Breast epithelium (tissue), 4 donors: Measurements from ENCODE around the gene TP53I11. TPM values are rescaled to one million over a fixed set of nuclear protein-coding genes. Genes with fewer than 3 reads are reported as not detected.

ENCODE experiments used
- DNase-seq, 2 donors: peaks; one replicate each; pipeline ENCODE4 v3.0.0-alpha.2; 2019; ENCODE audit warnings: low spot score in 2 of 2
- H3K27ac ChIP-seq, 2 donors: fragments of 200-600 bp; sonication (generic) in 1 of 2; one replicate each; pipeline ENCODE4 v1.5.1; 2016 to 2019; ENCODE audit warnings: mild to moderate bottlenecking in 1 of 2
- H3K27me3 ChIP-seq, 2 donors: fragments of 200-600 bp; sonication (generic) in 1 of 2; one replicate each; pipeline versions ENCODE4 v1.5.1 to v1.6.0; 2017 to 2019; ENCODE audit warnings: control low read depth in 1 of 2, mild to moderate bottlenecking in 1 of 2
- H3K36me3 ChIP-seq: fragments of 200-600 bp; one replicate; pipeline ENCODE4 v1.5.1; 2019
- H3K4me1 ChIP-seq, 2 donors: fragments of 200-600 bp; sonication (generic); one replicate each; pipeline ENCODE4 v1.5.1; 2016 to 2019; ENCODE audit warnings: control low read depth in 1 of 2
- H3K4me3 ChIP-seq, 3 donors: fragments of 200-600 bp; sonication (generic); 1 replicate in 2 of 3; 2 replicates in 1 of 3; pipeline ENCODE4 v1.5.1; 2016 to 2019; ENCODE audit warnings: mild to moderate bottlenecking in 3 of 3, moderate library complexity in 2 of 3
- H3K9me3 ChIP-seq, 2 donors: fragments of 200-600 bp; sonication (generic) in 1 of 2; one replicate each; pipeline ENCODE4 v1.5.1; 2016 to 2019; ENCODE audit warnings: control low read depth in 1 of 2
- CTCF ChIP-seq, 3 donors: fragments of 450-650 bp; IDR thresholded peaks; one replicate each; pipeline ENCODE4 v1.5.1; 2016 to 2017; ENCODE audit warnings: antibody characterized with exemption in 3 of 3, mild to moderate bottlenecking in 3 of 3, moderate library complexity in 3 of 3
- POLR2A ChIP-seq: fragments of 450-650 bp; IDR thresholded peaks from one replicate; pipeline ENCODE4 v1.6.1; 2016; ENCODE audit warnings: antibody characterized with exemption, mild to moderate bottlenecking, moderate library complexity
- POLR2AphosphoS5 ChIP-seq, 3 donors: sonication (generic); formaldehyde crosslinking; IDR thresholded peaks; one replicate each; pipeline ENCODE4 v1.6.1; 2017; ENCODE audit warnings: antibody characterized with exemption in 3 of 3
- intact Hi-C: fragments of 100-400 bp; cut with DNase I; formaldehyde crosslinking; loops from one replicate; pipeline ENCODE4 v1.15.1; 2023; ENCODE audit warnings: low total_unique reads
- total RNA-seq, 3 donors: library from RNA; depleted of rRNA; stranded (reverse); fragments of >200 nt; gene quantifications; one replicate each; pipeline ENCODE4 v1.1.0, GENCODE V29; 2016

Gene TP53I11
- total RNA-seq, 3 donors from 2014 or later: 30.7 to 91.1 (median 75.7) TPM

GRCh38 chr11:44968510-44968909 lies 17.8 kb upstream of the TP53I11 start:
- DNase-seq: no peak
- intact Hi-C loops: no loop called here
- no peak overlapping the region for H3K27ac ChIP-seq
- no peak overlapping the region for H3K4me3 ChIP-seq
- H3K27me3 ChIP-seq: no peaks in the 10 kb centered on the region
- H3K9me3 ChIP-seq: no peaks in the 10 kb centered on the region
- H3K36me3 ChIP-seq: no peaks in the 10 kb centered on the region
- TF ChIP-seq POLR2A (no peak), CTCF (IDR thresholded peaks at IDR 0.05) (no peak), POLR2AphosphoS5 (IDR thresholded peaks at IDR 0.05) (no peak)
- no peaks in the 10 kb centered on the region for H3K4me1 ChIP-seq

GRCh38 chr11:44967930-44968496 lies 17.3 kb upstream of the TP53I11 start:
- Histone ChIP-seq H3K36me3 (no peaks in the 10 kb centered on the region), H3K27me3 (no peaks in the 10 kb centered on the region), H3K4me3 (no peak overlapping the region), H3K4me1 (no peaks in the 10 kb centered on the region), H3K9me3 (no peaks in the 10 kb centered on the region), H3K27ac (no peak overlapping the region)
- DNase-seq: no peak
- TF ChIP-seq POLR2A: no peak
- intact Hi-C loops: no loop called here

GRCh38 chr11:44966694-44967093 lies 16.0 kb upstream of the TP53I11 start:
- TF ChIP-seq POLR2A (no peak), CTCF (IDR thresholded peaks at IDR 0.05) (no peak), POLR2AphosphoS5 (IDR thresholded peaks at IDR 0.05) (no peak)
- H3K36me3 ChIP-seq: no peaks in the 10 kb centered on the region
- H3K9me3 ChIP-seq: no peaks in the 10 kb centered on the region
- H3K27ac ChIP-seq: no peak overlapping the region
- intact Hi-C loops: no loop called here
- no peak for DNase-seq
- H3K27me3 ChIP-seq: no peaks in the 10 kb centered on the region
- H3K4me1 ChIP-seq: no peaks in the 10 kb centered on the region
- H3K4me3 ChIP-seq: no peak overlapping the region

GRCh38 chr11:44964526-44965209 lies 14.0 kb upstream of the TP53I11 start:
- DNase-seq: no peak
- Histone ChIP-seq H3K27ac (no peak overlapping the region), H3K4me3 (no peak overlapping the region), H3K36me3 (no peaks in the 10 kb centered on the region), H3K4me1 (no peaks in the 10 kb centered on the region), H3K9me3 (no peaks in the 10 kb centered on the region), H3K27me3 (no peaks in the 10 kb centered on the region)
- intact Hi-C loops: no loop called here
- TF ChIP-seq POLR2A (no peak), CTCF (IDR thresholded peaks at IDR 0.05) (no peak), POLR2AphosphoS5 (IDR thresholded peaks at IDR 0.05) (no peak)

- H3K27me3 ChIP-seq: no peaks in the 10 kb centered on the region
- TF ChIP-seq POLR2A (no peak), CTCF (IDR thresholded peaks at IDR 0.05) (no peak), POLR2AphosphoS5 (IDR thresholded peaks at IDR 0.05) (no peak)
- no peaks in the 10 kb centered on the region for H3K36me3 ChIP-seq
- no peak for DNase-seq
- intact Hi-C loops: no loop called here
- no peak overlapping the region for H3K4me3 ChIP-seq
- H3K27ac ChIP-seq: no peak overlapping the region
- no peaks in the 10 kb centered on the region for H3K4me1 ChIP-seq
- H3K9me3 ChIP-seq: no peaks in the 10 kb centered on the region
These were observed 13.3 kb upstream of the TP53I11 start for GRCh38 chr11:44963948-44964347.
